SK-N-MC (cell line): Measurements from ENCODE around the gene PCDHA7.

Experiments
- EZH2 ChIP-seq: fragments of 200-600 bp; sonication (generic); IDR thresholded peaks from one replicate; pipeline ENCODE4 v1.6.1; 2017; ENCODE audit warnings: antibody characterized with exemption
- FOXP2 ChIP-seq: optimal IDR thresholded peaks from 2 replicates; pipeline ENCODE3; 2011; ENCODE audit warnings: mild to moderate bottlenecking, moderate library complexity; ENCODE audit not compliant: insufficient read depth; ENCODE audit errors: extremely low read length, control extremely low read depth
- POLR2AphosphoS5 ChIP-seq: IDR thresholded peaks from 2 replicates; pipeline ENCODE4 v1.6.1; 2012; ENCODE audit warnings: mild to moderate bottlenecking, low read depth, low read length, borderline replicate concordance

GRCh38 chr5:140827704-140828361 lies 6.2 kb upstream of the PCDHA7 start, which contains the start of gene PCDHA6:
- TF ChIP-seq EZH2, result no peak
- TF ChIP-seq POLR2AphosphoS5, result no peak
- no peak for TF ChIP-seq FOXP2
